K562 (cell line): ENCODE data around the gene LATS1. TPM values are rescaled to one million over a fixed set of nuclear protein-coding genes. Genes with fewer than 3 reads are reported as not detected.

Experiments used
- ATF1 ChIP-seq, 2 experiments: fragments of 450-650 bp in 1 of 2; IDR thresholded peaks; 2 replicates each; pipeline ENCODE4 v1.6.1; 2016; ENCODE audit warnings: missing compliant biosample characterization in 1 of 2, missing genetic modification characterization in 1 of 2
- ATF3 ChIP-seq, 2 experiments: fragments of 450-650 bp in 1 of 2; sonication (generic) in 1 of 2; formaldehyde crosslinking in 1 of 2; IDR thresholded peaks in 1 of 2; conservative IDR thresholded peaks in 1 of 2; 2 replicates each; pipeline versions ENCODE4 v1.6.1 to v1.8.1; 2016 to 2023; ENCODE audit warnings: mild to moderate bottlenecking in 2 of 2, moderate library complexity in 2 of 2, inconsistent platforms in 1 of 2, missing genetic modification reagents in 1 of 2
- ATF7 ChIP-seq: fragments of 450-650 bp; IDR thresholded peaks from 2 replicates; pipeline ENCODE4 v1.7.1; 2014; ENCODE audit warnings: mild to moderate bottlenecking, moderate library complexity
- BRD4 ChIP-seq: fragments of 200-600 bp; sonication (generic); IDR thresholded peaks from 2 replicates; pipeline ENCODE4 v1.6.1; 2017; ENCODE audit warnings: inconsistent platforms
- C11orf30 ChIP-seq: fragments of 450-650 bp; IDR thresholded peaks from 2 replicates; pipeline ENCODE4 v1.6.1; 2016; ENCODE audit warnings: low read depth, mild to moderate bottlenecking
- CREM ChIP-seq: IDR thresholded peaks from 2 replicates; pipeline ENCODE4 v1.6.1; 2014; ENCODE audit warnings: antibody characterized with exemption, low read depth
- EP300 ChIP-seq: IDR thresholded peaks from 2 replicates; pipeline ENCODE4 v1.6.1; 2012; ENCODE audit warnings: low read length, improper control_type of control experiment
- ETS1 ChIP-seq: conservative IDR thresholded peaks from 2 replicates; pipeline ENCODE4 v1.6.1; 2011; ENCODE audit warnings: low read depth, mild to moderate bottlenecking, low read length; ENCODE audit not compliant: control insufficient read depth
- HMGN3 ChIP-seq: IDR thresholded peaks from 2 replicates; pipeline ENCODE4 v1.6.1; 2011; ENCODE audit warnings: borderline replicate concordance, low read depth, mild to moderate bottlenecking, mixed read lengths, low read length; ENCODE audit not compliant: insufficient read length; ENCODE audit errors: extremely low read depth
- KLF1 ChIP-seq: fragments of 450-650 bp; IDR thresholded peaks from 2 replicates; pipeline ENCODE4 v1.6.1; 2016; ENCODE audit warnings: missing genetic modification characterization, missing compliant biosample characterization
- MLX ChIP-seq, 2 experiments: fragments of 450-650 bp in 1 of 2; sonication (generic) in 1 of 2; formaldehyde crosslinking; conservative IDR thresholded peaks; 2 replicates each; pipeline versions ENCODE4 v1.4.0 to v1.8.1; 2020 to 2022; ENCODE audit warnings: mild to moderate bottlenecking in 1 of 2, missing genetic modification reagents in 1 of 2
- PHF20 ChIP-seq: fragments of 450-650 bp; IDR thresholded peaks from 2 replicates; pipeline ENCODE4 v1.6.1; 2018; ENCODE audit not compliant: partially characterized antibody
- SAP30 ChIP-seq: fragments of 200-600 bp; sonication (generic); IDR thresholded peaks from 2 replicates; pipeline ENCODE4 v1.6.1; 2012; ENCODE audit warnings: borderline replicate concordance, low read depth, mild to moderate bottlenecking, moderate library complexity, low read length, control low read depth, inconsistent platforms; ENCODE audit not compliant: insufficient read depth, poor library complexity, severe bottlenecking
- SNAPC5 ChIP-seq: fragments of 250-450 bp; sonication (Bioruptor Pico); IDR thresholded peaks from 2 replicates; pipeline ENCODE4 v1.8.0; 2021; ENCODE audit warnings: moderate library complexity, mild to moderate bottlenecking, inconsistent platforms
- XRCC5 ChIP-seq: fragments of 200-400 bp; formaldehyde crosslinking; IDR thresholded peaks from 2 replicates; pipeline ENCODE4 v1.6.1; 2017; ENCODE audit warnings: low read depth, mild to moderate bottlenecking, low read length
- ZBTB2 ChIP-seq: fragments of 450-650 bp; IDR thresholded peaks from 2 replicates; pipeline ENCODE4 v1.6.1; 2016; ENCODE audit warnings: antibody characterized with exemption
- ZFX ChIP-seq: sonication (generic); formaldehyde crosslinking; IDR thresholded peaks from 2 replicates; pipeline ENCODE4 v1.8.0; 2022; ENCODE audit warnings: mild to moderate bottlenecking, missing genetic modification reagents, moderate library complexity
- ZNF592 ChIP-seq: fragments of 450-650 bp; IDR thresholded peaks from 2 replicates; pipeline ENCODE4 v1.6.1; 2017; ENCODE audit warnings: antibody characterized with exemption, mild to moderate bottlenecking
- polyA plus RNA-seq, 8 experiments: library from polyadenylated mRNA; depleted of rRNA in 4 of 8; stranded (reverse) in 5 of 8; unstranded in 3 of 8; fragments of >200 nt; fragmentation: Nextera tagmentation in 2 of 8; fragmentation: Illumina TruSeq in 1 of 8; extraction: Ambion mirVana in 2 of 8; extraction: Trizol in 1 of 8; gene quantifications; 2 replicates each; pipeline versions ENCODE4 v1.2.1 to v1.2.3, GENCODE V29; 2011 to 2014; ENCODE audit warnings: inconsistent platforms in 1 of 8, missing spikeins in 1 of 8
- total RNA-seq, 7 experiments: library from RNA; depleted of rRNA in 6 of 7; stranded (reverse); fragments of >200 nt in 6 of 7; fragmentation: Illumina TruSeq in 2 of 7; extraction: Trizol in 2 of 7; gene quantifications; 2 replicates each; pipeline versions ENCODE4 v1.2.1 to v1.2.3, GENCODE V29; 2011 to 2021; ENCODE audit warnings: low replicate concordance in 1 of 7

LATS1 gene
- total and polyA plus RNA-seq, 9 of the 15 experiments (the other 6 are each of a cell fraction or from before 2014, with no cell fraction given): 5.0 to 36.3 (median 18.4) TPM

GRCh38 chr6:149749594-149750135, 31.8 kb upstream of the LATS1 start, which contains the start of gene PCMT1 (continued):
- TF ChIP-seq MLX (CRISPR knock-in tag; conservative IDR thresholded peaks at IDR 0.05) (peak; percentile 25 to 61; a peak in 1 of 4 replicates), ZNF592 (no peak; the same call in none of the 2 replicates), ATF3 (IDR thresholded peaks at IDR 0.05) (no peak; the same call in 1 of the 2 replicates), ATF3 (CRISPR knock-in tag; conservative IDR thresholded peaks at IDR 0.05) (peak; percentile 70), HMGN3 (peak; percentile 14), CREM (peak; percentile 79), SAP30 (no peak), XRCC5 (no peak), C11orf30 (0 out of 2 replicates have a peak, but pooled peaks have one; percentile 22), SNAPC5 (CRISPR knock-in tag) (no peak), ATF1 (CRISPR knock-in tag; IDR thresholded peaks at IDR 0.05) (no peak), ATF1 (tag; IDR thresholded peaks at IDR 0.05) (peak; percentile 72), ETS1 (peak; percentile 30), PHF20 (peak; percentile 28), BRD4 (0 out of 2 replicates have a peak, but pooled peaks have one; percentile 3), ZBTB2 (peak; percentile 16; the same call in 1 of the 2 replicates), EP300 (no peak), ZFX (CRISPR knock-in tag) (peak; percentile 83), KLF1 (peak; percentile 54), ATF7 (peak; percentile 35; the same call in 1 of the 2 replicates)
